MM.1S (cell line): ENCODE data around the gene SSNA1.

ENCODE experiments used
- EZH2phosphoT487 ChIP-seq: fragments of 300-600 bp; sonication (generic); IDR thresholded peaks from 2 replicates; pipeline ENCODE4 v1.6.1; 2018; ENCODE audit warnings: antibody characterized with exemption, low read length
- TF ChIP-seq, protein P1 (sequence below): fragments of 300-600 bp; sonication (generic); IDR thresholded peaks from 2 replicates; pipeline ENCODE4 v1.5.1; 2016; ENCODE audit warnings: antibody characterized with exemption, low read length, mixed read lengths

DNA sequence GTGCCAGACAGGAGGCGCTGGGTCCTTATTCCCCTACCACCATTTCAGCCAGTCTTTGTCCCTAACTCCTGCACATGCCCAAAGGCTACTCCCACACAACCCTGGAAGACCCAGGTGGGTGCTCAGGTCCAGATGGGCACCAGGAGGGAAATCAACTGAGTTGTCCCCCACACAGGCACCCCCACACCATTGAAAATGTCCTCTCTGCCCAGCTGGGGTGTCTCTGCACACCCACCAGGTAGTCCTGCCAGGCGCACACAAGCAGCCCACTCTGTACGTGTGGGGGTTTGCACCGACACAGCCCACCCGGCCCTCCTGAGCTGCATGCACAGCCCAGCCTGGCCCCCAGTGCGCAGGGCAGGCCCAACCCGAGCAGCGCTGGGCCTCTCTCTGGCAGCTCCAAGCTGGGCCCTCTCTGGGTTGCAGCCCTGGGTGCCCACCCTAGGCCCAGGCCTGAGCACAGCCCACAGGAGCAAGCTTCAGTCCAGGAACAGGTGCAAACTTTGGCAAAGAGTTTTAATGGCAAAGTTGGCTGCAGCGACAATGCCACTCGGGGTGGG, 31.4 kb downstream of the SSNA1 start:
- TF ChIP-seq, protein P1, sequence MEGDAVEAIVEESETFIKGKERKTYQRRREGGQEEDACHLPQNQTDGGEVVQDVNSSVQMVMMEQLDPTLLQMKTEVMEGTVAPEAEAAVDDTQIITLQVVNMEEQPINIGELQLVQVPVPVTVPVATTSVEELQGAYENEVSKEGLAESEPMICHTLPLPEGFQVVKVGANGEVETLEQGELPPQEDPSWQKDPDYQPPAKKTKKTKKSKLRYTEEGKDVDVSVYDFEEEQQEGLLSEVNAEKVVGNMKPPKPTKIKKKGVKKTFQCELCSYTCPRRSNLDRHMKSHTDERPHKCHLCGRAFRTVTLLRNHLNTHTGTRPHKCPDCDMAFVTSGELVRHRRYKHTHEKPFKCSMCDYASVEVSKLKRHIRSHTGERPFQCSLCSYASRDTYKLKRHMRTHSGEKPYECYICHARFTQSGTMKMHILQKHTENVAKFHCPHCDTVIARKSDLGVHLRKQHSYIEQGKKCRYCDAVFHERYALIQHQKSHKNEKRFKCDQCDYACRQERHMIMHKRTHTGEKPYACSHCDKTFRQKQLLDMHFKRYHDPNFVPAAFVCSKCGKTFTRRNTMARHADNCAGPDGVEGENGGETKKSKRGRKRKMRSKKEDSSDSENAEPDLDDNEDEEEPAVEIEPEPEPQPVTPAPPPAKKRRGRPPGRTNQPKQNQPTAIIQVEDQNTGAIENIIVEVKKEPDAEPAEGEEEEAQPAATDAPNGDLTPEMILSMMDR: no peak
- no peak for TF ChIP-seq EZH2phosphoT487
